SW480 (cell line): ENCODE data around the gene SEMA5A.

Experiments used
- DNase-seq: peaks from one replicate; pipeline ENCODE4 v3.0.0-alpha.2; 2016; ENCODE audit warnings: low spot score

The SEMA5A gene

DNA sequence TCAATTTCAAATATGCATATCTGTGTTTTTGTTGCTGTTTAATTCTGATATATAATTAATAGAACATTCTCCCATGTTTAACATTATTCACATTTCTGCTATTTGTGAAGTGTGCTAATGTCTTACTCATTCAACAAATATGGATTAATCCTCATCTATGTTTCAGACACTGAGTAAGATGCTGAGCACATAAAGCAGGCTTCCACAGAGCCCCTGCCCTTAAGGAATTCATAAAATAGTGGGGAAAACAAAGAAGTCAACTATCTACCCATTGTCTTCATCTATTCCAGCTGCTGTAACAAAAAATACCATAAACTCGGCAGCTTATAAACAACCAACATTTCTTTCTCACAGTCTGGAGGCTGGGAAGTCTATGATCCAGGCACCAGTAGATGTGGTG lies 333.3 kb downstream of the SEMA5A start:
- no peak for DNase-seq

- no peak for DNase-seq
Measured at GRCh38 chr5:9209846-9210492, 335.9 kb downstream of the SEMA5A start.

GRCh38 chr5:9207817-9208418 lies 338.0 kb downstream of the SEMA5A start:
- peak; percentile 62 for DNase-seq

DNA sequence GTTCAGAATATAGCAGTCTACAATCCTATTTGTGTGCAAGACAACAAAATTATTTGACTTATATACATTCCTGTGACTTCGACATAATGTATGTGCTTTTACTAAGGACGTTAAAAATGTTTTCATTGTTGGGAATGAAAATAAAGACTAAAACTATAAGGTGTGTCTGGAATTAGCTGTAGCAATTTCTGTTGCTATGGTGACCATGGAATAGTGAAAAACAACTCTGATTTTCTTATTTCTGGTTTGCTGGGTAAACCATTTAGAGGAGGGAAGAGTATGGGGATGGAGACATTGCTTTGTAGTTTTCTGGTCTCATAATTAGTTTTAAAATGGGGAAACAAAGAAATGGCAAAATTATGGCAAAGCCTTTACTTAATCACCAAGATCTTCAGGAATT lies 343.2 kb downstream of the SEMA5A start:
- no peak for DNase-seq

- DNase-seq = no peak
Measured at GRCh38 chr5:9201761-9202160, 344.1 kb downstream of the SEMA5A start.

DNA sequence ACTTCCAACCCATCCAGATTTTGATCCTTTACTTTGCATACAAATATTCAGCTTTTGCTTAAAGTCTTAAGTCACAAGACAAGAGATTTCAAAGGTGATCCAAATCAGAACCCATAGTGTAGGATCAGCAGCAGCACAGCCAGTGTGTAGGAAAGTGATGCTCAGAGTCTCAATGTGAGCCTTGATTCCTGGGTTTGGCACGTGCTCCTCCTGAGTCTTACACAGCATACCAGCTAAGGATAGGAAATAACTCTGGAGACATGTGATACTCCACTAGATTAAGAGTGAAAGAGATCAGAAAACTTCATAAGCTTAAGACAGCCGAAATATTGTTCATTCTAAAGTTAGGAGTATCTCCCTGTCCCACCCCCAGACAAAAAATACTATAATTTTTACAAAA lies 344.9 kb downstream of the SEMA5A start:
- no peak for DNase-seq

GRCh38 chr5:9198394-9198793 lies 347.5 kb downstream of the SEMA5A start:
- DNase-seq = no peak

- DNase-seq = no peak
Measured at GRCh38 chr5:9197881-9198260, 348.0 kb downstream of the SEMA5A start.

DNA sequence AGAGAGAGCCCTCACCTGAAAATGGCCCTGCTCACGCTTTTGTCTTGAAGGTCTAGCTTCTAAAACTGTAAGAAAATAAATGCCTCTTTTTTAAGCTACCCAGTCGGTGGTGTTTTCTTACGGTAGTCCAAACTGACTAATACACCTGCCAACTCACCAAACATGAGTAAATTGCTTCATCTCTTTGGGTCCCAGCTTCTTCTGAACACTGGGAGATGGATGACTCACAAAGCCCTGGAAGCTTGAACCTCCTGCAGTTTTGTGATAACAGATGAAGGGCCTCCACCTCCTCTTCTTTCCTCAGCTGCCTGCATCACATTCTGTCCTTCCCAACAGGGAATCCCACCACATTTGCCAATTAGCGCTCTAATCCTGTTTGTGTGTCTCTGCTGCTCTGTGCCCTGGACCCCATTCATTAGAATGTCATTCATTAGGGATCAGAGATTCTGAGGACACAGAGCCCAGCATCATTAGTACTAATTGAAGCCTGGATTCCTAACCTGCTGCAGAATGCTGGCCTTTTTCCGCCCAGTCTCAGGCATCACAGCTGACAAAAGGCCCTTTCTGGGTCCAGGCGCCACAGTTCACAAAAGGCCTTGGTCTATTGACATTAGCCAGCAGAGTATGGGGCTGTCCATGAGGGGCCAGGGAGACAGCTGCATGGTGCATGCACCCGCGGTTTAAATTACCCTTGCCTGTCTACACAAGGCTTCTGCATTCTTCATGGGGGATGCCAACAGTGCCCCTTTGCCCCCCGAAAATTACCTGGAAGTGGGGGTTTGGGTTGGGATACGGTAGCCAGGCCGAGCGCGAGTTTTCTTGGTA lies 349.3 kb downstream of the SEMA5A start:
- no peak for DNase-seq

- DNase-seq = no peak
Measured at GRCh38 chr5:9194509-9194908, 351.4 kb downstream of the SEMA5A start.

- no peak for DNase-seq
Measured at GRCh38 chr5:9192266-9192665, 353.6 kb downstream of the SEMA5A start.

DNA sequence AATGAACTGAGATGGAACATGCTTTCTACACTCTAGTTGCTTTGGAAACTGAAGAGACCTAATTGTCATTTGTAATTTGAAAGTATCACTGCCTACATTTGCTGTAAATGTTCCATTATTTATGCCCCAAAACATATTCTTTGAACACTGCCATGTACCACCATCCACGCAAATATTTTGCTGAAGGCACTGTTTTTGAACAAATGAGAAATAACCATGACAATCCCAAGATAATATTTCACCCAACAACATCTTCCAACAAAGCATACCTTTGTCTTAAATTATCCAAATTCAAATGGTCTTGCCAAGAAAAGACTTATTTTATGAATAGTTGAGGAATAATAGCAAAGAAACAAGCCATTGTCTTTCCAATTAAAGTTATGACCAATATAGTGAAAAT lies 356.2 kb downstream of the SEMA5A start:
- no peak for DNase-seq

GRCh38 chr5:9188956-9189355 lies 356.9 kb downstream of the SEMA5A start:
- DNase-seq = no peak

DNA sequence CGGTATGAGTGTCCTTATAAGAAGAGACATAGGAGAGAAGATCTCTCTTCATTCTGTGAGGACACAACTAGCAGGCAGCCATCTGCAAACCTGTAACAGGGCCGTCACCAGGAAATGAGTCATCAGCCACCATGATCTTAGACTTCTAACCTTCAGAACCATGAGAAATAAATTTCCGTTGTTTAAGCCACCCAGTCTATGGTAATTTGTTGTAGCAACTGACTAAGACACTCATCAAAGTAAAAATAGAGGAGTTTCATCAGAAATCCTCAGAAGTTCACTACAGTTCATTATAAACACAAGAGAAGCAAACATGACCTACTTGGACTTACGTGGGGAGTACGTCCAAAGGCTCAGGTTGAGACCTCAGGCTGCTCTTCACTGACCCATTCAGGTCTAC lies 357.7 kb downstream of the SEMA5A start:
- DNase-seq = peak; percentile 21

- no peak for DNase-seq
Measured at GRCh38 chr5:9187614-9188013, 358.3 kb downstream of the SEMA5A start.

DNA sequence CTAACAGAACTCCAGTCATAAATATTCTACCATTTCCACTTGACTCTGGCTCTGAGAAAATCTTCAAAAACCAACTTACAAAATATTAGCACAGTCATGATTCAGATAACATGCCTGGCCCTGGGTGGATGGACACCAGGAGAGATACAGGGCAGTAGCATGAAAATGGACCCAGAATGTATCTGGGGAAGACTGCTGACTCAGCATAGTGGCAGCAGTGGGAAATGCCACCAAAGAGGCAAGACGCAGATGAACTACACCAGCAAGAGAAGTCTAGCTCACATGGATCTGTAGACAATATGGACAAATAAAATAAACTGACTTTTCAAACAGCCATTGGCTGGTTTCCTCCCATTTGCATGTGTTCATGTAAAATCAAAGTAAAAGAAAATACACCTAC lies 359.8 kb downstream of the SEMA5A start:
- no peak for DNase-seq

DNA sequence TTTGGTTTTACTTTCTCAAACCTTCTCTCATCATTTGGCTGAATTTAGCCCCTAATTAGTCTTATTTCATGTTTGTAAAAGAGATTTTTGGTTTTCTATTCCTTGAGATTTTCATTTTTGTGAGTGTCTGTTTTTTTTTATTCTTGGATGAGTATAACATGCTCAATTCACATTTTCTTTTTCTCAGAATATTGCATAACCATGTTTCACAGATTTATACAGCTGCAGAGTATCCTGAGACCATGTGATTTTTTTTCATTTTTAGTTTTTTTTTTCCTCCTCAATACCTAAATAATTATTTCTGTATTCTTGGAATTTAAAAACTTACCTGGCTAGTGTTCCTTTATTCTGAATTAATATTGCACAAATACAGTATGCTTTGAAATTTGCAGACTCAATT lies 361.9 kb downstream of the SEMA5A start:
- DNase-seq = no peak

GRCh38 chr5:9182899-9183695 lies 362.8 kb downstream of the SEMA5A start:
- no peak for DNase-seq

GRCh38 chr5:9176641-9177040 lies 369.2 kb downstream of the SEMA5A start:
- DNase-seq = no peak

DNA sequence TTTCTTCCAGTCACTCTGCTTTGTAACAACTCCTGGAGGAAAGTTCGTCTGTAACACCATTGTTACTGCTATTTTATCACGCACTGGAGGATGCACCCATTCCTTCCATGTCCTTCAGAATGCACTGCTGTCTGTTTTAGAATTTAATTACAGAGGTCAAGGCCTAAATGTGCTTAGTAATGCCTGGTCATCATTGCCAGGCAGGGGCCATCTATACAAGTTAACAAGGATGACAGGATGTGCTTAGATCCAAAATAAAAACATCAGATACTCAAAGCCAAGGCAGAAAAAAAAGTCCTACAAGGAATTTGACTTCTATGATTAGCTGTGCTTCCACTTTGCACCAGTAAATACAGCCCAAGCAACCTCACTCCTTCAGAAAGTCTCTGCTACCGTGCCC lies 371.4 kb downstream of the SEMA5A start:
- DNase-seq = no peak

- DNase-seq = no peak
Measured at GRCh38 chr5:9173281-9174048, 372.4 kb downstream of the SEMA5A start.

DNA sequence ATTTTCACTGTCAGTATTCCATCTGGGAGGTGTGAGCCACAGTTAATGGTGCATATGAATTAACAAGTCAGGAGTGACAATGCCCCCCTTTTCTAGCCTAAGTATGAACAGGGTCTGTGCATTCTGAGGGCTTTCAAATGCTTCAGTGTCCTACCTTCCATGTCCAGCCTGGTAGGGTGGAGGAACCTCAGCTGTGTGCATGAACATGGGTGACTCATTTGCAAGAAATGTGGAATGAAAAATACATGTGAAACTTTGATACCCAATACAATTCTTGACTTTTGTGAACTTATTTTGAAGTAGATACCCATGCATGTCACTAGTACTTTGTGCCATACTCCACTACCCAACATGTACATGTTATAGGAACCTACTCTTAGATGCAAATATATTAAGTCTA lies 375.8 kb downstream of the SEMA5A start:
- DNase-seq = no peak
